Mesothelial cell of epicardium (in vitro differentiated cells): ENCODE measurements around the gene VMP1. TPM values are rescaled to one million over a fixed set of nuclear protein-coding genes. Genes with fewer than 3 reads are reported as not detected.
"Not testable (repeated sequence)": the region's sequence is repeated elsewhere in the genome, so short reads cannot be mapped to it uniquely, and the experiment has no call there.

Source experiments
- DNase-seq, 2 experiments: peaks; one replicate each; pipeline ENCODE4 v3.0.0; 2021; ENCODE audit warnings: low spot score in 2 of 2; ENCODE audit not compliant: unreplicated experiment in 2 of 2
- H3K27ac Mint-ChIP-seq: 2 replicates; pipeline ENCODE4 v1.8.0; 2021; ENCODE audit warnings: mixed read lengths
- H3K27me3 Mint-ChIP-seq: 2 replicates; pipeline ENCODE4 v1.8.0; 2021; ENCODE audit warnings: low read depth, mixed read lengths
- H3K36me3 Mint-ChIP-seq: 2 replicates; pipeline ENCODE4 v1.8.0; 2021; ENCODE audit warnings: mixed read lengths
- H3K4me1 Mint-ChIP-seq: 2 replicates; pipeline ENCODE4 v1.8.0; 2021; ENCODE audit warnings: mixed read lengths
- H3K4me3 Mint-ChIP-seq: 2 replicates; pipeline ENCODE4 v1.8.0; 2021; ENCODE audit warnings: mild to moderate bottlenecking, moderate library complexity, mixed read lengths
- H3K9me3 Mint-ChIP-seq: 2 replicates; pipeline ENCODE4 v1.8.0; 2021; ENCODE audit warnings: mixed read lengths
- total RNA-seq: library from RNA; stranded (reverse); gene quantifications from 3 replicates; pipeline ENCODE4 v1.2.1, GENCODE V29; 2021
- TF ChIP-seq, protein P1 (sequence below): fragments of 200-600 bp; sonication (generic); IDR thresholded peaks from one replicate; pipeline ENCODE4 v1.5.0; 2021; ENCODE audit warnings: antibody characterized with exemption; ENCODE audit not compliant: unreplicated experiment

VMP1 gene
- total RNA-seq, 1 donor from 2014 or later, result 208 TPM

DNA sequence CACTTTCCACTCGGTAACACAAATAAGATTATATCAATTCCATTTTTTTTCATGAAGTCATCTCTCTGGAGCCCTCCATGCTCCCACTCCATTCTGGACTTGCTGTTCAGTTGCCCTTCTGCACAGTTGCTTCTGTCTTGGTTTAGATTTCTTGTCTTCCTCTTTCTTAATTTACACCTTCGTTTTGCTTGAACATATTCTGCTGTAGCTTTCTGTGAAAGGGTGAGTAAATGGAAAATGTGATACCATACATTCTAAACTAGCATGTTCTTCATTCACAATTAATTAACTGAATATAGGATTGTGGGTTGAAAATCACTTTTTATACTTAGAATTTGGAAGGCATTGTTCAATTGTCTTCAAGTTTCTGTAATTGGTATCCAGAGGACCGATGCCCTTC is 69.6 kb downstream of the VMP1 start:
- Mint-ChIP-seq H3K27ac (peak overlapping the region; percentile 3), H3K9me3 (peaks cover 10% of the 10 kb centered on the region), H3K4me1 (peaks cover 18% of the 10 kb centered on the region), H3K27me3 (no peaks in the 10 kb centered on the region), H3K36me3 (peaks cover 30% of the 10 kb centered on the region), H3K4me3 (no peak overlapping the region)
- no peak for DNase-seq
- TF ChIP-seq, protein P1, sequence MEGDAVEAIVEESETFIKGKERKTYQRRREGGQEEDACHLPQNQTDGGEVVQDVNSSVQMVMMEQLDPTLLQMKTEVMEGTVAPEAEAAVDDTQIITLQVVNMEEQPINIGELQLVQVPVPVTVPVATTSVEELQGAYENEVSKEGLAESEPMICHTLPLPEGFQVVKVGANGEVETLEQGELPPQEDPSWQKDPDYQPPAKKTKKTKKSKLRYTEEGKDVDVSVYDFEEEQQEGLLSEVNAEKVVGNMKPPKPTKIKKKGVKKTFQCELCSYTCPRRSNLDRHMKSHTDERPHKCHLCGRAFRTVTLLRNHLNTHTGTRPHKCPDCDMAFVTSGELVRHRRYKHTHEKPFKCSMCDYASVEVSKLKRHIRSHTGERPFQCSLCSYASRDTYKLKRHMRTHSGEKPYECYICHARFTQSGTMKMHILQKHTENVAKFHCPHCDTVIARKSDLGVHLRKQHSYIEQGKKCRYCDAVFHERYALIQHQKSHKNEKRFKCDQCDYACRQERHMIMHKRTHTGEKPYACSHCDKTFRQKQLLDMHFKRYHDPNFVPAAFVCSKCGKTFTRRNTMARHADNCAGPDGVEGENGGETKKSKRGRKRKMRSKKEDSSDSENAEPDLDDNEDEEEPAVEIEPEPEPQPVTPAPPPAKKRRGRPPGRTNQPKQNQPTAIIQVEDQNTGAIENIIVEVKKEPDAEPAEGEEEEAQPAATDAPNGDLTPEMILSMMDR, result no peak

DNA sequence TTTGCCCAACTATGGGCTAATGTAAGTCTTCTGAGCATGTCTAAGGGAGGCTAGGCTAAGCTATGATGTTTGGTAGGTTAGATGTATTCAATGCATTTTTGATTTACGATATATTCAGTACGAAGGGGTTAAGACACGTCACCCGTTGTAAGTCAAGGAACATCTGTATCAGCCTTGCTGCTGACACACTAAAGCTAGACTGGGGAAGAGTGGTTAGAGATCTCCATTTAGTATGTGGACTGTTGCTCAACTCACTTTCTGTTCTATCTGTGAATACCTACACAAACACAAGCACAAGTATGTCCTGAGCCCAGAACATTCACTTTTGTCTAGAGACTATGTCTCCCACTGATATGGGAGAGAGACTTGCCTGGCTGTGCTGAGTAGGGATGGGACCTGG is 71.5 kb downstream of the VMP1 start:
- Mint-ChIP-seq H3K4me3 (no peak overlapping the region), H3K27ac (peak overlapping the region; percentile 18), H3K27me3 (no peaks in the 10 kb centered on the region), H3K9me3 (peaks cover 10% of the 10 kb centered on the region), H3K4me1 (peaks cover 31% of the 10 kb centered on the region), H3K36me3 (peaks cover 30% of the 10 kb centered on the region)
- DNase-seq, result no peak
- TF ChIP-seq, protein P1, result no peak

GRCh38 chr17:59779521-59779920 is 72.1 kb downstream of the VMP1 start:
- Mint-ChIP-seq H3K4me3 (no peak overlapping the region), H3K9me3 (peaks cover 10% of the 10 kb centered on the region), H3K4me1 (peaks cover 34% of the 10 kb centered on the region), H3K27me3 (no peaks in the 10 kb centered on the region), H3K36me3 (peaks cover 30% of the 10 kb centered on the region), H3K27ac (peak overlapping the region; percentile 18)
- TF ChIP-seq, protein P1, result no peak
- no peak for DNase-seq

DNA sequence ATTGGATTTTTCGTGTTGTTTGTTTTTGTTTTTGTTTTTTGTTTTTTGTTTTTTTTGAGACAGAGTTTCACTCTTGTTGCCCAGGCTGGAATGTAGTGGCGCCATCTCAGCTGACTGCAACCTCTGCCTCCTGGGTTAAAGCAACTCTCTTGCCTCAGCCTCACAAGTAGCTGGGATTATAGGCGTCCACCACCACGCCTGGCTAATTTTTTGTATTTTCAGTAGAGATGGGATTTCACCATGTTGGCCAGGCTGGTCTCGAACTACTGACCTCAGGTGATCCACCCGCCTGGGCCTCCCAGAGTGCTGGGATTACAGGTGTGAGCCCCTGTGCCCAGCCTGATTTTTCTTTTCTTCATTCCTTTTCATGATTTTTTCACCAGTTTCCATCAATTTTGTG is 73.1 kb downstream of the VMP1 start:
- peaks cover 28% of the 10 kb centered on the region for H3K36me3 Mint-ChIP-seq
- peaks cover 39% of the 10 kb centered on the region for H3K4me1 Mint-ChIP-seq
- not testable (repeated sequence) for DNase-seq, H3K27me3 Mint-ChIP-seq, H3K4me3 Mint-ChIP-seq, H3K9me3 Mint-ChIP-seq
- peak overlapping the region; percentile 67 for H3K27ac Mint-ChIP-seq

- Mint-ChIP-seq H3K4me1 (peaks cover 59% of the 10 kb centered on the region), H3K4me3 (peak overlapping the region; percentile 22), H3K27ac (peak overlapping the region; percentile 97), H3K36me3 (peaks cover 9% of the 10 kb centered on the region), H3K9me3 (no peaks in the 10 kb centered on the region), H3K27me3 (no peaks in the 10 kb centered on the region)
- TF ChIP-seq, protein P1, result no peak
- no peak for DNase-seq
These were observed 76.0 kb downstream of the VMP1 start for GRCh38 chr17:59783221-59784047.

GRCh38 chr17:59785091-59785799 is 77.8 kb downstream of the VMP1 start:
- Mint-ChIP-seq H3K4me3 (no peak overlapping the region), H3K36me3 (no peaks in the 10 kb centered on the region), H3K9me3 (no peaks in the 10 kb centered on the region), H3K27me3 (no peaks in the 10 kb centered on the region), H3K27ac (peak overlapping the region; percentile 99), H3K4me1 (peaks cover 50% of the 10 kb centered on the region)
- no peak for DNase-seq
- TF ChIP-seq, protein P1, result no peak
